IMR-90 (cell line): ENCODE data around the gene RASSF8. TPM values are rescaled to one million over a fixed set of nuclear protein-coding genes. Genes with fewer than 3 reads are reported as not detected.

Experiments
- ATAC-seq: fragments of 200-7000 bp; cut with Tn5 transposase; 2 replicates; pipeline ENCODE4 v1.9.1; 2020; ENCODE audit warnings: low read depth, mild to moderate bottlenecking, moderate library complexity
- BruUV-seq: library from RNA; stranded (reverse); fragments of 400-500 nt; replicated peaks from 2 replicates; lab custom pipeline; 2021; lab: Mats Ljungman, UMichigan
- CTCF ChIA-PET: fragments of 300-600 bp; formaldehyde crosslinking; extraction: SDS; loops from one replicate; lab custom pipeline; 2021; ENCODE audit warnings: antibody characterized with exemption; lab: Yijun Ruan, JAX
- POLR2A ChIA-PET: fragments of 300-600 bp; sonication (Branson Sonifier 250); formaldehyde crosslinking; loops from one replicate; lab custom pipeline; 2022; ENCODE audit warnings: antibody characterized with exemption; ENCODE audit not compliant: unreplicated experiment; lab: Charles Lee
- DNase-seq: peaks from one replicate; pipeline ENCODE4 v3.0.0; 2013
- H2AFZ ChIP-seq: replicated peaks from 2 replicates; pipeline ENCODE3; 2013; ENCODE audit warnings: low read length, mild to moderate bottlenecking; ENCODE audit not compliant: poor library complexity
- H2AK5ac ChIP-seq: 2 replicates; pipeline ENCODE4 v1.6.1; 2013; ENCODE audit warnings: low read depth, low read length, inconsistent platforms
- H2AK9ac ChIP-seq: replicated peaks from 2 replicates; pipeline ENCODE3; 2013; ENCODE audit warnings: mild to moderate bottlenecking, low read depth, low read length, moderate library complexity; ENCODE audit not compliant: poor library complexity
- H2BK120ac ChIP-seq: 2 replicates; pipeline ENCODE4 v1.6.1; 2013; ENCODE audit warnings: low read depth, low read length, inconsistent platforms
- H2BK15ac ChIP-seq: 3 replicates; pipeline ENCODE4 v1.6.1; 2013; ENCODE audit warnings: low read depth, low read length, inconsistent platforms
- H2BK20ac ChIP-seq: 2 replicates; pipeline ENCODE4 v1.6.1; 2013; ENCODE audit warnings: low read depth, mild to moderate bottlenecking, inconsistent platforms, low read length, moderate library complexity
- H2BK5ac ChIP-seq: 2 replicates; pipeline ENCODE4 v1.6.1; 2013; ENCODE audit warnings: mild to moderate bottlenecking, low read depth, low read length, inconsistent platforms; ENCODE audit not compliant: poor library complexity, severe bottlenecking
- H3K14ac ChIP-seq: replicated peaks from 2 replicates; pipeline ENCODE4 v1.6.1; 2013; ENCODE audit warnings: low read depth, low read length, inconsistent platforms
- H3K18ac ChIP-seq: 2 replicates; pipeline ENCODE4 v1.6.1; 2013; ENCODE audit warnings: low read depth, low read length, control low read depth
- H3K23ac ChIP-seq: 2 replicates; pipeline ENCODE4 v1.6.1; 2013; ENCODE audit warnings: low read depth, low read length, inconsistent platforms
- H3K27ac ChIP-seq: 2 replicates; pipeline ENCODE4 v1.5.1; 2013; ENCODE audit warnings: mild to moderate bottlenecking, control low read depth, low read length; ENCODE audit not compliant: insufficient read depth
- H3K27me3 ChIP-seq: 2 replicates; pipeline ENCODE4 v1.6.1; 2013; ENCODE audit warnings: low read length; ENCODE audit not compliant: control insufficient read depth, insufficient read depth
- H3K36me3 ChIP-seq: 2 replicates; pipeline ENCODE4 v1.6.1; 2013; ENCODE audit warnings: low read length, mixed read lengths; ENCODE audit not compliant: control insufficient read depth, insufficient read depth
- H3K4ac ChIP-seq: 2 replicates; pipeline ENCODE4 v1.6.1; 2013; ENCODE audit warnings: low read depth, low read length, inconsistent platforms
- H3K4me1 ChIP-seq: 2 replicates; pipeline ENCODE4 v1.6.1; 2013; ENCODE audit warnings: low read length, mixed read lengths; ENCODE audit not compliant: control insufficient read depth, insufficient read depth
- H3K4me2 ChIP-seq: 2 replicates; pipeline ENCODE4 v1.6.1; 2013; ENCODE audit warnings: low read depth, mild to moderate bottlenecking, control low read depth, low read length, moderate library complexity
- H3K4me3 ChIP-seq: 2 replicates; pipeline ENCODE4 v1.5.1; 2013; ENCODE audit warnings: low read depth, mild to moderate bottlenecking, control low read depth, low read length, moderate library complexity; ENCODE audit not compliant: insufficient read depth
- H3K56ac ChIP-seq: 2 replicates; pipeline ENCODE4 v1.6.1; 2013; ENCODE audit warnings: low read length, inconsistent platforms; ENCODE audit not compliant: insufficient read depth; ENCODE audit errors: extremely low read depth
- H3K79me1 ChIP-seq, 2 experiments: 2 replicates each; pipeline ENCODE4 v1.6.1; 2013; ENCODE audit warnings: low read length in 2 of 2, inconsistent platforms in 1 of 2, low read depth in 1 of 2
- H3K9ac ChIP-seq: 2 replicates; pipeline ENCODE4 v1.6.1; 2013; ENCODE audit warnings: low read depth, low read length, control low read depth
- H3K9me1 ChIP-seq: 2 replicates; pipeline ENCODE4 v1.6.1; 2013; ENCODE audit warnings: low read length, inconsistent platforms; ENCODE audit not compliant: insufficient read depth
- H3K9me3 ChIP-seq: 2 replicates; pipeline ENCODE4 v1.6.1; 2013; ENCODE audit warnings: low read length; ENCODE audit not compliant: control insufficient read depth, insufficient read depth
- H4K20me1 ChIP-seq: 2 replicates; pipeline ENCODE4 v1.6.1; 2013; ENCODE audit warnings: low read length, inconsistent platforms; ENCODE audit not compliant: insufficient read depth
- H4K5ac ChIP-seq: 2 replicates; pipeline ENCODE4 v1.6.1; 2013; ENCODE audit warnings: mild to moderate bottlenecking, low read depth, low read length, control low read depth
- H4K8ac ChIP-seq, 2 experiments: 2 replicates each; pipeline ENCODE4 v1.6.1; 2013; ENCODE audit warnings: low read depth in 2 of 2, low read length in 2 of 2, control low read depth in 1 of 2, inconsistent platforms in 1 of 2
- H4K91ac ChIP-seq: 2 replicates; pipeline ENCODE4 v1.6.1; 2013; ENCODE audit warnings: low read depth, low read length, inconsistent platforms; ENCODE audit not compliant: insufficient read depth
- BHLHE40 ChIP-seq: fragments of 150-350 bp; IDR thresholded peaks from 2 replicates; pipeline ENCODE4 v1.6.1; 2016; ENCODE audit warnings: mild to moderate bottlenecking, low read depth, low read length
- FOS ChIP-seq: fragments of 150-350 bp; IDR thresholded peaks from 2 replicates; pipeline ENCODE4 v1.6.1; 2016; ENCODE audit warnings: low read depth, low read length
- MXI1 ChIP-seq: IDR thresholded peaks from 2 replicates; pipeline ENCODE4 v1.6.1; 2012; ENCODE audit warnings: low read depth, mild to moderate bottlenecking, low read length, moderate library complexity, borderline replicate concordance
- NFE2L2 ChIP-seq: fragments of 150-350 bp; IDR thresholded peaks from 2 replicates; pipeline ENCODE4 v1.6.1; 2016; ENCODE audit warnings: low read depth, mild to moderate bottlenecking, low read length
- WGBS, 2 experiments: methylation state at CpG; one replicate each; pipeline versions ENCODE4 v1.1.5 to v1.1.7; 2013; ENCODE audit warnings: missing lambda C conversion rate in 2 of 2; ENCODE audit not compliant: insufficient read length in 1 of 2; ENCODE audit errors: extremely low coverage in 2 of 2; 5-methylcytosine and 5-hydroxymethylcytosine counted together
- dilution Hi-C: fragments of 300-500 bp; cut with HindIII; formaldehyde crosslinking; loops from one replicate; pipeline ENCODE4 v1.14.3; 2018; ENCODE audit warnings: low sequenced_read_pairs; ENCODE audit not compliant: unreplicated experiment
- in situ Hi-C: fragments of 300-500 bp; cut with MboI; formaldehyde crosslinking; loops from 3 replicates; pipeline ENCODE4 v1.14.3; 2019; ENCODE audit warnings: low sequenced_read_pairs, inconsistent platforms, mixed read lengths
- intact Hi-C: fragments of 100-400 bp; cut with micrococcal nuclease; formaldehyde crosslinking; loops from 2 replicates; pipeline ENCODE4 v1.10.0; 2022
- polyA plus RNA-seq, 3 experiments: library from polyadenylated mRNA; depleted of rRNA; stranded (reverse); fragments of >200 nt; gene quantifications; 2 replicates each; pipeline ENCODE4 v1.2.3, GENCODE V29; 2012; ENCODE audit warnings: low replicate concordance in 1 of 3
- total RNA-seq: library from RNA; depleted of rRNA; stranded (reverse); fragments of >200 nt; gene quantifications from 2 replicates; pipeline ENCODE4 v1.2.3, GENCODE V29; 2012

Gene RASSF8
- total and polyA plus RNA-seq, 2 of the 4 experiments (the other 2 are of a cell fraction), result 10.8 to 50.5 TPM

GRCh38 chr12:26010293-26010821 lies 51.9 kb downstream of the RASSF8 start:
- Histone ChIP-seq H3K4me1 (peaks cover 17% of the 10 kb centered on the region), H2BK120ac (no peak overlapping the region; the same call in 1 of the 2 replicates), H3K9me3 (no peaks in the 10 kb centered on the region), H4K91ac (no peak overlapping the region), H3K79me1 (peaks cover 43 to 75% of the 10 kb centered on the region in 2 experiments), H3K23ac (peak overlapping the region; percentile 36; the same call in 1 of the 2 replicates), H4K20me1 (peaks cover 32% of the 10 kb centered on the region), H4K8ac (peak overlapping the region in 1 of 2 experiments; percentile 37; a peak in 1 of 4 replicates), H3K9ac (no peak overlapping the region), H2AK5ac (peak overlapping the region; percentile 56; the same call in 1 of the 2 replicates), H3K18ac (peak overlapping the region; percentile 57), H3K27me3 (no peaks in the 10 kb centered on the region), H2AFZ (no peak overlapping the region), H3K4me2 (peak overlapping the region; percentile 30; the same call in 1 of the 2 replicates), H2BK20ac (peak overlapping the region; percentile 57; the same call in 1 of the 2 replicates), H3K14ac (peak overlapping the region; percentile 82; the same call in 1 of the 2 replicates), H3K4ac (peak overlapping the region; percentile 36; the same call in 1 of the 2 replicates), H2BK15ac (no peak overlapping the region; the same call in 2 of the 3 replicates), H3K36me3 (peaks cover 2% of the 10 kb centered on the region; the same call in 1 of the 2 replicates), H4K5ac (peak overlapping the region; percentile 4; the same call in 1 of the 2 replicates), H3K9me1 (peaks cover 3% of the 10 kb centered on the region; the same call in 1 of the 2 replicates), H3K56ac (no peak overlapping the region), H2BK5ac (peak overlapping the region; percentile 46), H3K27ac (peak overlapping the region; percentile 63; the same call in 1 of the 2 replicates), H3K4me3 (no peak overlapping the region), H2AK9ac (no peak overlapping the region)
- POLR2A ChIA-PET, result interaction anchor here (0.6 kb wide), 1 partner anchor 458 kb away, joined by 10 read pairs; no protein-coding TSS in a partner anchor
- ATAC-seq, result no peak
- BruUV-seq, result no TSS peak
- DNase-seq, result no peak
- TF ChIP-seq BHLHE40 (no peak), MXI1 (no peak), NFE2L2 (no peak), FOS (no peak)
- intact Hi-C loops, result no loop called here
- dilution Hi-C loops, result no loop called here
- CTCF ChIA-PET, result no interaction called here
- no CpG with 5 or more reads among the region's 6 CpGs for WGBS, 2 experiments
- in situ Hi-C loops, result no loop called here
